GM10266 (cell line): ENCODE measurements around the gene ZC3H13.

ENCODE experiments used
- DNase-seq: peaks from one replicate; pipeline ENCODE4 v3.0.0; 2012; ENCODE audit errors: extremely low spot score
- TF ChIP-seq, protein P1 (sequence below): IDR thresholded peaks from 2 replicates; pipeline ENCODE4 v1.5.1; 2012; ENCODE audit warnings: mild to moderate bottlenecking, low read depth; ENCODE audit not compliant: control insufficient read depth, insufficient read depth; ENCODE audit errors: missing control alignments

The ZC3H13 gene

DNA sequence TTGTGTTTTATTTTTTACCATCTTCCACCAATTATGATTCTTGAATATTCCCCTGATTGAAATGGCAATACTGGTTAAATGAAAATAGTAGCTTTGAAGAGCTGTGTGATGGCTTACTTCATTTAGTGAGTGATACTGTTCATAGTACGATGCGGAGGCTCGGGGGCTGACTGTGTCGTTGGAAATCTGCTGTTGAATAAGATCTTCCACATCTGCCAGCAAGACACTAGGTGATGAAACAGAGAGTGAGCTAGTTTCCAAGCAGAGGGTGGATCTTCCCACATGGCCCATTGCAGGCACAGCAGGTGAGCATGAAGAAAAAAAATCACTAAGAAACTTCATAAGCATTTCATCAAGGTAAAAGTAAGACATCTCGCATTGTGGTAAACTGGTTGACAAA is 29.8 kb upstream of the ZC3H13 start:
- TF ChIP-seq, protein P1, sequence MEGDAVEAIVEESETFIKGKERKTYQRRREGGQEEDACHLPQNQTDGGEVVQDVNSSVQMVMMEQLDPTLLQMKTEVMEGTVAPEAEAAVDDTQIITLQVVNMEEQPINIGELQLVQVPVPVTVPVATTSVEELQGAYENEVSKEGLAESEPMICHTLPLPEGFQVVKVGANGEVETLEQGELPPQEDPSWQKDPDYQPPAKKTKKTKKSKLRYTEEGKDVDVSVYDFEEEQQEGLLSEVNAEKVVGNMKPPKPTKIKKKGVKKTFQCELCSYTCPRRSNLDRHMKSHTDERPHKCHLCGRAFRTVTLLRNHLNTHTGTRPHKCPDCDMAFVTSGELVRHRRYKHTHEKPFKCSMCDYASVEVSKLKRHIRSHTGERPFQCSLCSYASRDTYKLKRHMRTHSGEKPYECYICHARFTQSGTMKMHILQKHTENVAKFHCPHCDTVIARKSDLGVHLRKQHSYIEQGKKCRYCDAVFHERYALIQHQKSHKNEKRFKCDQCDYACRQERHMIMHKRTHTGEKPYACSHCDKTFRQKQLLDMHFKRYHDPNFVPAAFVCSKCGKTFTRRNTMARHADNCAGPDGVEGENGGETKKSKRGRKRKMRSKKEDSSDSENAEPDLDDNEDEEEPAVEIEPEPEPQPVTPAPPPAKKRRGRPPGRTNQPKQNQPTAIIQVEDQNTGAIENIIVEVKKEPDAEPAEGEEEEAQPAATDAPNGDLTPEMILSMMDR = no peak
- no peak for DNase-seq

DNA sequence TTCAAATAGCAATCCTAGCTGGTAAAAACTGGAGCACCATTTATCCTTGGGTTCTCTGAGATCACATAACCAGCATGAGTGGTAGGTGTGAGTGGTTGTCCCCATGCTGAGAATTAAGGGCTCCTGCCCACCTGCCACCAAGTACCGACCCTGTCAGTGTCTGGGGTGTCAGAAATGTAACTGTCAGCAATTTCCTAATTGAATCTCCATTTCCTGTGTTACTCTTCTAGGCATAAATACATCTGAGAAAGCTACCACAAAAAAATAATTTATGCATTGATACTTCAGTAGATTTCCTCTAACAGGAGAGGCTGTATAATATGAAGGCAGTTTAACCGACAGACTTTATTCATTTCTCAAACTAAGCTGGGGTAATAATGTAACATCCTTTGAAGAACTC is 27.2 kb upstream of the ZC3H13 start:
- TF ChIP-seq, protein P1 = no peak
- no peak for DNase-seq

DNA sequence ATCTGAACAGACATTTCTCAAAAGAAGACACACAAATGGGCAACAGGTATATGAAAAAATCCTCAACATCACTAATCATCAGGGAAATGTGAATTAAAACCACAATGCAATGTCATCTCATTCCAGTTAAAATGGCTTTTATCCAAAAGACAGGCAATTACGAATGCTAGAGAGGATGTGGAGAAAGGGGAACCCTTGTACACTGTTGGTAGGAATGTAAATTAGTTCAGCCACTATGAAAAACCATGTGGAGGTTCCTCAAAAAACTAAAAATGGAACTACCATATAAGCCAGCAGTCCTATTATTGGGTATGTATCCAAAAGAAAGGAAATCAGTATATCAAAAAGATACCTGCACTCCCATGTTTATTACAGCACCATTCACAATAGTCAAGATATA is 24.7 kb upstream of the ZC3H13 start:
- TF ChIP-seq, protein P1 = no peak
- DNase-seq = no peak

DNA sequence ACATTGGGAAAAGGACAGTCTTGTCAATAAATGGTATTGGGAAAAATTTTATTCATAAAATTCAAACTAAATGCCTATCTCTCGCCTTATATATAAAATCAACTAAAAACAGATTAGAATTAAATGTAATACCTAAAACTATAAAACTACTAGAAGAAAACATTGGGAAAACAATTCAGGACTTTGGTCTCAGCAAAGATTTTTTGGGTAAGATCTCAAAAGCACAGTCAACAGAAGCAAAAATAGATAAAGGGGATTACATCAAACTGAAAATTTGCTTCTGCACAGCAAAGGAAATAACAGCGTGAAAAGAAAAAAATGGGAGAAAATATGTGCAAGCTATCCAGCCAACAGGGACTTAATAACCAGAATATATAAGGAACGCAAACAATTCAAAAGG is 24.3 kb upstream of the ZC3H13 start:
- TF ChIP-seq, protein P1 = no peak
- no peak for DNase-seq

DNA sequence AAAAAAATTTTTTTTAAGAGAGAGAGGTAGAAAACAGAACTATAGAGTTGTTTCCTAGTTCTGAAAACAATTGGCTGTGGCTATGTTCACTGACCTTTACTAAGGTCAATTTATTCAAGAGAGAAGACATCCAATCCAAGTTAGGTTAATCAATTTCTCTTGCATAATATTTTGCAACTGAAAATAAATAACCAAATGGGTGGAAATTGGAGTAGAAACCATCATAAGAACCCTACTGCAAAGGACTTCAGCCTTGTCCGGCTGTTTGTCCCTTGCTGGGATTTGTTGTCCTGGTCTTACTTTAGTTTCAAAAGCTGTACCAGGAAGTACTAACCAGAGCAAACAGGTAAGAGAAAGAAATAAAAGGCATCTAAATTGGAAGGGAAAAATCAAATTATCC is 23.3 kb upstream of the ZC3H13 start:
- TF ChIP-seq, protein P1 = no peak
- DNase-seq = no peak

DNA sequence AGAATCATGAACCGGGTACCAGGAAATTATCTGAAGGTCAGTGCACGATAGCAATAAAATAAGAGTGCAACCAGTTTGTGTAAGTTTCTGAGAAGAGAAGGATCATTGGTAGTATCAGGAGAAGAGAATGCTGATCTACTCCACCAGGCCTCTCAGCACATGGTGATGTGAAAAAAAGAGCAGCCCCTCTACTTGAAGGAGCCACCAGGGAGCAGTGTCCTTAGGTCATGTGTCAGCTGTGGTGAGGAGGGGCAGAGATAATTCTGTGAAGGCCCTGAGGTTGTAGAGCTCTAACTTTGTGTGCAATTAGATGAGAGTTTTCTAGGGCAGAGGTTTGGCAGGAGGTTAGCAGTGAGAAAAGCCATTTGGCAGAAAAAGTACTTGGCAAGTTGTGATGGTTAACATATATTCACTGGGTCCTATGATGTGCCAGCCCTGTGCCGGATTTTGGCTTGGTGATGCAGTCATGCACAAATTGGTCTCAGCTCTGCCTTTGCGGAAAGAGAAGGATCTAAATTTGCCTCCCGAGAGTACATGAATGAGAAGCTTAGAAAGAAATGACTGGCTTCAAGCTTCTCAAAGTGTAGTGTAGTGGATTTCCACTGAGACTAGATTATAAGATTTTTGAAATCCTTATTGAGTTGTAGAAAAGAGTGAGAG is 19.2 kb upstream of the ZC3H13 start:
- DNase-seq = peak; percentile 60
- TF ChIP-seq, protein P1 = peak; percentile 41

DNA sequence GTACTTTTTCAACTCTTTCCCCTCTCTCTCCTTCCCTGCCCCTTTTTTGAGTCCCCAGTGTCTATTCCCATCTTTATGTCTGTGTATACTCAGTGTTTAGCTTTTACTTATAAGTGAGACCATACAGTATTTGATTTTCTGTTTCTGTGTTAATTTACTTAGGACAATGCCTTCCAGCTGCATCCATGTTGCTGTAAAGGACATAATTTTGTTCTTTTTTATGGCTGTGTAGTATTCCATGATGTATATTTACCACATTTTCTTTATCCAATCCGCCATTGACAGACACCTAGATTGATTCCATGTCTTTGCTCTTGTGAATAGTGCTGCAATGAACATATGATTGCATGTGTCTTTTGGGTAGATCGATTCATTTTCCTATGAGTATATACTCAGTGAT is 10.7 kb upstream of the ZC3H13 start:
- DNase-seq = no peak
- TF ChIP-seq, protein P1 = no peak
